Hypothalamus (tissue), 51 donors: ENCODE data around the gene MAP7D1.
"Not testable (repeated sequence)": the region's sequence is repeated elsewhere in the genome, so short reads cannot be mapped to it uniquely, and the experiment has no call there.

Experiments
- DNase-seq, 51 donors: peaks; one replicate each; lab custom pipeline; 2025; lab: John Stamatoyannopoulos, UW

MAP7D1 gene

DNA sequence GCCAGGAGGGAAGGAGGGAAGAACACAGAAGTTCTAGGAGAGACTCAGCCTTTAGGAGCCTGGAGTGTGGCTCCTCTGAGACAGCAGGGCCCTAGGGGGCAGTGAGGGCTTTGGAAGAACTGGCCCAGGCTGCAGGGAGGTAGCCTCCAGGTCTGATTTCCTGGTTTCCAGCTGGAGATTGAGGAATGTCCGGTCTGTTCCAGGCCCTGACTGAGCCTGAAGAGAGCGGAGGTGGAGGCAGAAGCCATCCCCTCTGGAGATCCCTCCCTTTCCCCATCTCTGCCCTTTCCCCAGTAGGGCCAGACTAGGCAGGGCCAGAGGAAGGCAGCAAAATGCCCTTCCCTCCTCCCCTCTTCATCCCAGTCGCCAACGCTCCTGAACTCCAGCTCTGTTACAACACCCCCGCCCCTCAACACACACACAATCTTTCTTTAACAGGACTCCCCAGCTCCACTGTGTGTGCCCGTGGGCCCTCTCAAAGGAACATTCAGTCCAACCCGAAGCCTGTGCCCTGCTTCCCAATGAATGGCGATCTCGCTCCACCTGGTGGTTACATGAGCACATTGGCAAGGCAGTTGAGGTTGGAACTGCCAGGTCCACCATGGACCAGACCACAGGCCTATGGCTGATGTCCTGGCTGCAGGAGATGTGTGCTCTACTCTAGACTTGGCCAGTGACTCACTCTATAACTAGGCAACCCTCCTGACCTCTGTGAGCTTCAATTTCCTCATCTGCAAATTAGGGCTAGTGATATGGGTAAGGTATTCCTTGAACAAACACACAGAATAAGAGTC, 32.0 kb downstream of the MAP7D1 start:
- DNase-seq: peak in 49 of 51 donors; percentile 31 to 92 (median 76)

DNA sequence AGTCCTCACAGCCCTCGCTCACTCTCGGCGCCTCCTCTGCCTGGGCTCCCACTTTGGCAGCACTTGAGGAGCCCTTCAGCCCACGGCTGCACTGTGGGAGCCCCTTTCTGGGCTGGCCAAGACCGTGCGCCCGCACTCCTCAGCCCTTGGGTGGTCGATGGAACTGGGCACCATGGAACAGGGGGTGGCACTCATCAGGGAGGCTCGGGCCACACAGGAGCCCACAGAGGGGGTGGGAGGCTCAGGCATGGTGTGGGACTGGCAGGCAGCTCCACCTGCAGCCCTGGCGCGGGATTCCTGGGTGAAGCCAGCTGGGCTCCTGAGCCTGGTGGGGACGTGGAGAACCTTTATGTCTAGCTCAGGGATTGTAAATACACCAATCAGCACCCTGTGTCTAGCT, 40.8 kb downstream of the MAP7D1 start:
- not testable (repeated sequence) for DNase-seq

DNA sequence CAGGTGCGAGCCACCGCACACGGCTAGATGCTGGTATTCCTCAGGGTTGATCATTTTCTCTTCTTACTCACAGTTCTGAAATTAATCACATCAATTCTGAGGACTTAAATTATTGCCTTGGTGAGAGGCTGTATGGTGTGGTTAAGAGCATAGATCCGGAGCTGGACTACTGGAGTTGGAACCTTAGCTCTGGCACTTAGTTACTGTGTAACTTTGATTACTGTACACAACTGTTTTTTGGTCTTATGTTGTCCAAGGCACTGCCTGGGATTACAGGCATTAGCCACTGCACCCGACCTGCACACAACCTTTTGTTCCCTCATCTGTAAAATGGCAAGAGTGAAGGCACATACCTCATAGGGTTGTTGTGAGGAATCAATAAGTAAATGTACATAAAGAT, 42.7 kb downstream of the MAP7D1 start:
- DNase-seq: no peak

DNA sequence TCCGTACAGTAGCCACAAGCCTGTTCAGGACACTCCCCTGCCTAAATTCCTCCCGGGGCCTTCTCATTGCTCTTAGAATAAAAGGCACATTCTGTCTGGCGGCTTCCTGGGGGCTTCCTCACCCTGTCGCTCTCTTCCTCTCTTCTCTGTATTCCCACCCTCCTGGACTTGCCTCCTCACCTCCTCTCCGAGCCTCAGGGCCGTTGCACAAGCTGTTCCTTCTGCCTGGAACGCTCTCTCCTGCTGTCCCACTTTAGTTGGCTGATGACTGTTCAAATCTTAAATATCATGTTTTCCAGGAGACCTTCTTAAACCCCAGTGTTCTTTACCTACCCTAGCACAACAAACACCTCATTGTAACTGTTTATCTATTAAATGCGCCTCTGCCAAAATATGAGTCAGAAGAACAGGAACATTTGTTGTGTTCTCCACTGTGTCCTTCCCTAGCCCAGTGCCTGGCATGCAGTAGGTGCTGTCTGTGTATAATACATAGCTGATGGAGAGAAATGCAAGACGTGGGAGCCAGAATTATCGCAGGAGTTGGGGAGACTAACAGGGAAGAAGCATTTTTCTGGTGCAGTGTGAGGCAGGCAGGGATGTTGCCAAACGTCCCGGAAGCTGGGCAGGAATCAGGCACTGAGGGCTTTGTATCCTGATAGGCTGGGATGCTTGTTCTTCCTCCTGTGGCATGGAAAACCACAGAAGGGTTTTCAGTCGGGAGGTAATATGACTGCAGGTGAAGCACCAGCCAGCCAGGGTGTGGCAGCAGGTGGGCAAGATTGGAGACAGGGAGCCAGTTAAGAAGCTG, 44.2 kb downstream of the MAP7D1 start:
- peak in 1 of 51 donors; percentile 25 for DNase-seq

DNA sequence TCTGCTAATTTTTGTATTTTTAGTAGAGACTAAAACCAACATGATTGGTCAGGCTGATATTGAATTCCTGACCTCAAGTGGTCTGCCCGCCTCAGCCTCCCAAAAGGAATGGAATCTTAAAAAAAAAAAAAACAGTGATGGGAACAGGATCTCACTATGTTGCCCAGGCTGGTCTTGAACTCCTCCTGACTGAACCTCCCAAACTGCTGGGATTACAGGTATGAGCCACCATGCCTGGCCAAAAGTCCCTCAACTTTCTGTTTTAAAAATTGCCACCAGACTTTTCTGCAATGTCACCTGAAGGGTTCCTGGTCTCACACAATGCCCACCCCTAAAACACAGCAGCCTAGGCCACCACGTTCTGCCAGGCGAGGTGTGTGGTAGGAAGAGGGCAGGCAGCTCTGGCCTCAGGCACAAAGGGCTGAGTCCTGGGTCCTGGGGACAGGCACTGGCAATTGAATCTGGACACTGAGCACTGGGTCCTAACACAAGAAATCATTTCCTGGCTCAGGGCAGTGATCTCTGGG, 47.1 kb downstream of the MAP7D1 start:
- DNase-seq: no peak

DNA sequence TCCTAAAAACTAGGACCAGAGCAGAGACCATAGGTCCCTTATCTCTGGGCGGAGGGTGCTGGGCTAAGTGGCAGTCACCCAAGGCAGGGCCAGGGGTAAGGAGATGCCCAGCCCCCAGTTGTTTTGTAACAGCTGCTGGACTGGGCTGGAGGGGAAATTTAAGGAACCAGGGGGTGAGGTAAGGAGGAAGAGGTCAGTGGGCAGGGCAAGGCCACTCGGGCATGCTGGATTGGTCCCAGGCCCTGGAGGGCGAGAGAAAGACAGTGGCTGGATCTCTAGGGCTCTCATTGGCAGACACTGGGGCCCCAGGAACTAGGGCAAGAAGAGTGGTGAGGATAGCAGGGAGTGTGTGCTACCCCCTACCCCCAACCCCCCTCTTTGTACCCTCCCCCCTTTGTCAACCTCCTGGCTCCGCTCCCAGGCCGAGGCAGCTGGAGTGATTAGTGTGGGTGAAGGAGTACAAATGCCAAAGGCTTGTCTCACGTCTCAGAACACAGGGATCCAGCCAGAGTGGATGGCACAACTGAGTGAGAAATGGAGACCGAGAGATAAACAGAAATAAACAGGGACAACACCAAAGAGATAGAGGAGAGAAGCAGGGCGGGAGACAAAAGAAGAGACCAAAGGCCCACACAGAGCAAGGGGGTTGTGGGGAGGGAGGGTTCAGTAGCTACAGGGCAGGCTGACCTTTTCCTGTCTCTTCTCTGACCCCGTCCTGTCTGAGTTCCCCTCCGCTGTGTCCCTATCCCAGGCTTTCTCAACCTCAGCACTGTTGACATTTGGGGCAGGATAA, 47.8 kb downstream of the MAP7D1 start:
- DNase-seq: peak in 40 of 51 donors; percentile 13 to 84 (median 44)

DNA sequence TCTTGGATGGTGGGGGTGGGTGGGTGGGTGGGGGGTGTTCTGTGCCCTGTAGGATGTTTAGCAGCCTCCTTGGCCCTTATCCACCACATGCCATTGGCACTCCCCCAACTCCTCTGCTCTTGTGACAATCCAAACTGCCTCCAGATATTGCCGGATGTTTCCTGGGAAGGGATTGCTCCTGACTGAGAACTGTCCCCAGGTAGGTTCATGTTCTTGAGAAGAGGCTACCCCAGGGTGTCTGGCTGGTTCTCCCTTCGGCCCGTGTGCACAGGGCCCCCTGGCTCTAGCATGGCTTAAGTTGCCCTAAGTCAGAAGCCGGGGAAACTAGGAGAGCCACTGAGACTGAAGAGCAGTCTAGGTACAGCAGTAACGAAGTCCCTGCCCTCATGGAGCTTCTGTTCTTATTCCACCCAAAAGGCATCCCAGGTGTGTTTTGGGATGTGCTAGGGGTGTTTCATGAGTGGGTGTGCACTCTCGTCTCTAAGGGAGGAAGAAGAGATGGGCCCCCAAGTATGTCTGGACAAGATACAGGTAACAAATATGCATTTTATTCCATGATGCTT, 48.5 kb downstream of the MAP7D1 start:
- peak in 3 of 51 donors; percentile 8 to 35 (median 30) for DNase-seq

DNA sequence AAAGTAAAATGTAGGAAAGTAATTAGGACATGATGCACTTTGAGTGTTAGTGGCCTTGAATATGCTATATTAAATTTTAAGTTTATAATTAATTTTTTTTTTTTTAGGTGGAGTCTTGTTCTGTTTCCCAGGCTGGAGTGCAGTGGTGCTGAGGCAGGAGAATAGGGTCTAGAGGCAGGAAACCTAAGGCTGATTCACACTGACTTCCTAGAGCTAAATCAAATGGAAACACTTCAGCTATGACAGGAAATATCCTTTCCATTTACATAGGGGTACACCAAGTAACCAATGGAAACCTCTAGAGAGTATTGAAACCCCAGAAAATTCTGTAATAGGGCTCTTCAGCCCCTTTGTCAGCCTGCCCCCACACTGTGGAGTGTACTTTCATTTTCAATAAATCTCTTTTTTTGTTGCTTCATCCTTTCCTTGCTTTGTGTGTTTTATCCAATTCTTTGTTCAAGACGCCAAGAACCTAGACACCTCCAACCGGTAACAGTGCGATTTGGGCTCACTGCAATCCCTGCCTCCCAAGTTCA, 50.4 kb downstream of the MAP7D1 start:
- no peak for DNase-seq

DNA sequence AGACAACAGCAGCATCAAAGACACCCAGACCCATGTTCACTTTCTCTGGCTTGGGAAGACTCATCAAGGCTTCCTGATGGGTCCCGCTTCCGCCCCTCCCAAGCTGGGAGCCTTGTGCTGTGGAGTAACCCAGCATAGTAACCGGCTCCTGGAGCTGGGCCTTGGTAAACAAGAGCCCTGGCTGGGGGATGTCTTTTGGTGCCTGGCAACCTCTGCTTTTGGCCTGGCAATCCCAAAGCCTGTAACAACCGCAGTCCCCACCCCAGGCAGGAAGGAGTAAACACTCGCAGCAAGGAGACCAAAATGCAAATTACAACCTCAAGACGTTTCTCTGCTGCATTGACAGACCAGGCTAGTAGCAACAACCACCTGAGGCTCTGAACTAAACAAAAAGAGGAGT, 51.4 kb downstream of the MAP7D1 start:
- peak in 27 of 51 donors; percentile 11 to 72 (median 39) for DNase-seq

DNA sequence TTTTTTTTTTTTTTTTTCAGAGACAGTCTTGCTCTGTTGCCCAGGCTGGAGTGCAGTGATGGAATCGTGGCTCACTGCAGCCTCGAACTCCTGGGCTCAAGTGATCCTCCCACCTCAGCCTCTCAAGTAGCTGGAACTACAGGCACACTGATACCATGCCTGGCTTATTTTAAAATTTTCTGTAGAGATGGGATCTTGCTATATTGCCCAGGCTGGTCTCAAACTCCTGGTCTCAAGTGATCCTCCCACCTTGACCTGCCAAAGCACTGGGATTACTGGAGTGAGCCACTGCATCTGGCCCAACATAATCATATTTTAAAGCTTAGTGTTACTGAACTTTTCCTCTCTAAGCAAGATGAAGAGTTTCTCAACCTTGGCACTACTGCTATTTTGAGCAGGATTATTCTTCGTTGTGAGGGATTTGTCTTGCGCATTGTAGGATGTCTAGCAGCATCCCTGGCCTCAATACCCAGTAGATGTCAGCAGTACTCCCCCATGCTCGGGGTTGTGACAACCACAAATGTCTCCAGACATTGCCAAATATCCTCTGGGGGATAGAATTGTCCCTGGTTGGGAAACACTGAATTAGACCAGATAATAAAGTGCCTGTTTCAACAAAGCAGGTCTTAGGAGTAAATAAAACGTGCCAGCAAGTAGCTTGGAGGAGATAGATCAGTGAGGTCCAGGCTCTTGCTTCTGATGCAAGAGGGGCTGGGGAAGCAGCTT, 53.2 kb downstream of the MAP7D1 start:
- DNase-seq: no peak

DNA sequence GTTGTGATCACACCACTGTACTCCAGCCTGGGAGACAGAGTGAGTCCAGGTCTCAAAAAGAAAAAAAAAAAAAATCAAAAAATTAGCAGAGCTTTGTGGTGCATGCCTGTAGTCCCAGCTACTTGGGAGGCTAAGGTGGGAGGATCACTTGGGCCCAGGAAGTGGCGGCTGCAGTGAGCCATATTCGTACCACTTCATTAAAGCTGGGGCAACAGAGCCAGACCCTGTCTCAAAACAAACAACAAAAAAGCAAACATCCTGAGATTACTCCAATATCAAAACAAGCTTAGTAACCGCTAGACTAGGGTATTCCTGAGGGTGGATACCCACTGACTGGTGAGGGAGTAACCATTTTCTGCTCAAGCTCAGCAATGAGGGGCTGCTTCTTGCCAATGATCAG, 55.3 kb downstream of the MAP7D1 start:
- no peak for DNase-seq

DNA sequence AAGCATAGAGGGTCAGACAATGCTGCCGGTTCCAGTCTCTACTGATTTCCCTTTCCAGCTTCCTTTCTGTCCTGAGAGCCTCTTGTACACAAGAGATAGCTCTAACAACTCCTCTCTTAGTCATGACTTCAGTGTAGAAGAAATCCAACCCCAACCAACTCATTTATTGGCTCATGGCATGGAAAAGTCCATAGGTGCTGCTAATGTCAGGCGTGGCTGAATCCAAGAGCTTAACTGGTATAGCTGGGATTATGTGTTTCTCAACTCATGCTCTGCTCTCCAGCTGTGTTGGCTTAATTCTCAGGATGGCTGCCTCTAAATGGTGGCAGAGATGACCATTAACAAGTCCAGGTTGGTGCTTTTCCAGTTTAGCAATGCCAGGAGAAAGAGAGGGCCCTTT, 55.9 kb downstream of the MAP7D1 start:
- no peak for DNase-seq

DNA sequence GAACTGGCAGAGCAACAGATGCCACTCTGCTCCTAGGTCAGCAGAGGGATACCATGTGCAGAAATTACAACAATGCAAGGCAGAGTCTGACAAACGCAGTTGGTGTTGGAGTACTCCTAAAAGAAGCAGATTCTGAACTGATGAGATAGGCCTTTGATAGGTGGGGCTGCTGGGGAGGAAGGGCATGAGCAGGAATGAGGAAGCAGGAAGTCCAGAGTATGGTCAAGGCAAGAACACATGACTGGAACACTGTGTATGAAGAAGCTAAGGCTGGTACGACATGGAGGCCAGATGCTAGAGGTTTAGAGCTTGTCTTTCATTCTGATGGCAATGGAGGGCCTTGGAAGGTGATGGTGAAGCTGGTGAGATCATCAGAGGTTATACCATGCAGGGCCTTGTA, 56.8 kb downstream of the MAP7D1 start:
- DNase-seq: no peak

DNA sequence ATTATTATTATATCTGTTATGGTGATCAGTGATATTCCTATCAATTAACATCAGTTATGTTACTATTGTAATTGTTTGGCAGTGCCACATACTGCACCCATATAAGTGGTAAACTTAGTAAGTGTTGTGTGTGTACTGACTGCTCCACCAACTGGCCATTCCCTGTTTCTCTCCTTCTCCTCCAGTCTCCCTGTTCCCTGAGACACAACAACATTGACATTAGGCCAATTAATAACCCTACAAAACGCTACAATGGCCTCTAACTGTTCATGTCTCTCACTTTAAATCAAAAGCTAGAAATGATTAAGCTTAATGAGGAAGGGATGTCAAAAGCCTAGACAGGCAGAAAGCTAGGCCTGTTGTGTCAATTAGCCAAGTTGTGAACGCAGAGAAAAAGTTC, 61.7 kb downstream of the MAP7D1 start:
- peak in 12 of 51 donors; percentile 5 to 42 (median 22) for DNase-seq

DNA sequence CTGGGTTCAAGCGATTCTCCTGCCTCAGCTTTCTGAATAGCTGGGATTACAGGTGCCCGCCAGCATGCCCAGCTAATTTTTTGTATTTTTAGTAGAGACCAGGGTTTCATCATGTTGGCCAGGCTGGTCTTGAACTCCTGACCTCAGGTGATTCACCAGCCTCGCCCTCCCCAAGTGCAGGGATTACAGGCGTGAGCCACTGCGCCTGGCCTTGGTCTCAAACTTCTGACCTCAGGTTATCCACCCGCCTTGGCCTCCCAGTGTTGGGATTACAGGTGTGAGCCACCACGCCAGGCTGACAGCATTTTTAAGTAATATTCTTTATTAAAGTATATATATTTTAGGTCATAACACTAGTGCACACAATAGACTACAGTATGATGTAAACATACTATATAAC, 65.9 kb downstream of the MAP7D1 start:
- DNase-seq: not testable (repeated sequence)

DNA sequence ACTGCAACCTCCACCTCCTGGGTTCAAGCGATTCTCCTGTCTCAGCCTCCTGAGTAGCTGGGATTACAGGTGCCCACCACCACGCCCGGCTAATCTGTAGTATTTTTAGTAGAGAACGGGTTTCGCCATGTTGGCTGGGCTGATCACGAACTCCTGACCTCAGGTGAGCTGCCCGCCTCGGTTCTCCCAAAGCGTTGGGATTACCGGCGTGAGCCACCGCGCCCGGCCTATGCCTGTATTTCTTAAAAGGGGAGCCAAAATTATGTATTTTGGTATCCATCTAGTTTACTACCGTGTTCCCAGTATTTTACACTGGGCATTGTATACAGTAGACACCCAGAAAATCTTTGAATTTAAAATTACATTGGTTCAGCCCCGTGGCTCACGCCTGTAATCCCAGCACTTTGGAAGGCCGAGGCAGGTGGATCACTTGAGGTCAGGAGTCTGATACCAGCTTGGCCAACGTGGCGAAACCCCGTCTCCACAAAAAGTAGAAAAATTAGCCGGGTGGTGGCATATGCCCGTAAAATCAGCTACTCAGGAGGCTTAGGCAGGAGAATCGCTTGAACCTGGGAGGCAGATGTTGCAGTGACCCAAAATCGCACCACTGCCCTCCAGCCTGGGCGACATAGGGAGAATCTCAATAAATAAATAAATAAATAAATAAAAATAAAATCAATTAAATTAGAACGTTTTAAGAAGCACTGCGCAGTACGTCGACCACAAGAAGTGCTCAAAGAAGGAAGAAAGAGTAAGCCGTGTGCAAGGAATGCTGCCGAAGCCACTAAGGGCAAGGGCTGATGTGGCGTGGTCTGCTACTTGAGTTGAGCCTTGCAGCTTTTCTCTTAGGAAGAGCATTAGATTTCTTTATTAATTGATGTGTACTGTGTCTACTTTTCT, 66.8 kb downstream of the MAP7D1 start:
- no peak for DNase-seq

DNA sequence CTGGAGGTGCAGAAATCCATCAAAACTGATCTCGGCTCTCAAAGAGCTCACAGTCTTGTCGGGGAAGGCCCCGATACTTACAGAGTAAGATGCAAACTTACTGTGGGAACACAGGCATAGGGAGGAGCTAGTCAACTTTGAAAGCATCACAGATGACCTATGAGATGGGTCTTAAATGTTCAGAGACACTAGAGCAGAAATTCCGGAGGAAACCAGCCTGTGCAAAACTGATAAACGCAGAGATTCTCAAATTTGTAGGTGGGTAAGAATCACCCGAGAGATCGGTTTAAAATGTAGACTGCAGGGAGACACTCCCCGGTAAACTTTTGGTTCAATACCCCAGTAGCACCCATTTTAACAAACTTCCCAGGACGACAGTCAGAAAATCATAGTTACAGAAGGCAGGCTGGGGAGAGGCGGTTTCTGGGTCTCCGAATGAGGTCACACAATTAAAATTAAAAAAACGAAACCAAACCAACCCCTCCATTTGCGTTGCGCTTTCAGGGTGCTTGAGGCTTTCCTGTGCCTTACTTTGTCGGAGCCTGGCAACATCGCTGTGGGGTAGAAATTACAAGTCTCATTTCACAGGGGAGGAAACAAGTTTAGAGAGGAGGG, 67.5 kb downstream of the MAP7D1 start:
- peak in 4 of 51 donors; percentile 30 to 49 (median 39) for DNase-seq

DNA sequence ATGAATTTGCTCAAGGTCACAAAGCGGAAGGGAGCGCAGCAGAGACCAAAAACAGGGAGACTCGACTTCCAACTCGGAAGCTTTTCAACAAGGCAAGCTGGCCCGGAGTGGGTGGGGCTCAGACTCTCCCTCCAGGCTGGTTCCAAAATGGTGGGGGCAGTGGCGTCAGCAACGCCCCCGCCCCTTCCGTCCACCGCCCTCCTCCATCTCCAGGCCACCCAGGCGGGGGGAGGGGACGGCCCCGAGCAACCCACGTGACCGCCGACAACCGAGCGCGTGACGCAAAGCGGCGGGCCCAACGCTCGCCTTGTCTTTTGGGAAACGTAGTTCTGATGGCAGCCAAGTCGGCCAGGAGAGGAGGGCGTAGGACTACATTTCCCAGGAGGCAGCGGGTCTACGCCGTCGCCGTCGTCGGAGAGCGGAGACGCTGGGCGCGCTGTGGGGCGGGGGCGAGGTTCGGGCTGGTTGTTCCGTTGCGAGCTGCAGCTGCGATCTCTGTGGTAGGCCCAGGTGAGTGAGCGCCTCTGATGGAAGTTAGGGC, 68.1 kb downstream of the MAP7D1 start, which contains the start of gene THRAP3:
Gene THRAP3 (plus strand): TSS at position 448 of the 541 bp plus-strand sequence. CDS start 58,121 bp downstream, outside the sequence.
- DNase-seq: peak; percentile 88 to 100 (median 99)
